Thymus (tissue), 11 donors: ENCODE measurements around the gene MAJIN. TPM values are rescaled to one million over a fixed set of nuclear protein-coding genes. Genes with fewer than 3 reads are reported as not detected.
A peak's percentile ranks its signal among the peaks of the same experiment; 100 is the strongest.

Experiments
- DNase-seq, 9 donors: peaks; one replicate each; pipeline ENCODE4 v3.0.0-alpha.2; 2013; ENCODE audit warnings: low spot score in 9 of 9, low read depth in 6 of 9, missing footprints in 1 of 9
- H3K27ac ChIP-seq, 2 donors: one replicate each; pipeline ENCODE4 v1.5.1; 2013; ENCODE audit warnings: control low read depth in 1 of 2, low read depth in 1 of 2, low read length in 1 of 2, mild to moderate bottlenecking in 1 of 2, moderate library complexity in 1 of 2
- H3K27me3 ChIP-seq, 2 donors: one replicate each; pipeline ENCODE4 v1.5.1; 2013; ENCODE audit warnings: low read length in 1 of 2; ENCODE audit not compliant: control insufficient read depth in 2 of 2, insufficient read depth in 1 of 2
- H3K36me3 ChIP-seq, 2 donors: one replicate each; pipeline ENCODE4 v1.5.1; 2013; ENCODE audit warnings: low read length in 1 of 2, mild to moderate bottlenecking in 1 of 2, moderate library complexity in 1 of 2; ENCODE audit not compliant: control insufficient read depth in 2 of 2, insufficient read depth in 2 of 2
- H3K4me1 ChIP-seq, 2 donors: one replicate each; pipeline ENCODE4 v1.5.1; 2013; ENCODE audit warnings: low read length in 2 of 2; ENCODE audit not compliant: control insufficient read depth in 2 of 2, insufficient read depth in 2 of 2
- H3K4me3 ChIP-seq, 2 donors: one replicate each; pipeline ENCODE4 v1.5.1; 2013; ENCODE audit warnings: low read length in 2 of 2, control low read depth in 1 of 2, mild to moderate bottlenecking in 1 of 2
- H3K9me3 ChIP-seq, 2 donors: one replicate each; pipeline ENCODE4 v1.5.1; 2013; ENCODE audit warnings: low read length in 1 of 2, mild to moderate bottlenecking in 1 of 2; ENCODE audit not compliant: control insufficient read depth in 2 of 2, insufficient read depth in 1 of 2
- WGBS: extraction: QIAGEN DNeasy Blood & Tissue Kit; methylation state at CpG from one replicate; pipeline ENCODE4 v1.1.7; 2013; 5-methylcytosine and 5-hydroxymethylcytosine counted together
- polyA plus RNA-seq: library from polyadenylated mRNA; stranded (reverse); fragments of 200-250 nt; gene quantifications from one replicate; pipeline ENCODE4 v1.2.3, GENCODE V29; 2013
- total RNA-seq: library from RNA; stranded (reverse); fragments of 120-200 nt; gene quantifications from one replicate; pipeline ENCODE4 v1.2.4, GENCODE V29; 2013
- donor health status: healthy.

MAJIN gene
- total and polyA plus RNA-seq, 2 donors = 0.14 to 0.50 TPM

DNA sequence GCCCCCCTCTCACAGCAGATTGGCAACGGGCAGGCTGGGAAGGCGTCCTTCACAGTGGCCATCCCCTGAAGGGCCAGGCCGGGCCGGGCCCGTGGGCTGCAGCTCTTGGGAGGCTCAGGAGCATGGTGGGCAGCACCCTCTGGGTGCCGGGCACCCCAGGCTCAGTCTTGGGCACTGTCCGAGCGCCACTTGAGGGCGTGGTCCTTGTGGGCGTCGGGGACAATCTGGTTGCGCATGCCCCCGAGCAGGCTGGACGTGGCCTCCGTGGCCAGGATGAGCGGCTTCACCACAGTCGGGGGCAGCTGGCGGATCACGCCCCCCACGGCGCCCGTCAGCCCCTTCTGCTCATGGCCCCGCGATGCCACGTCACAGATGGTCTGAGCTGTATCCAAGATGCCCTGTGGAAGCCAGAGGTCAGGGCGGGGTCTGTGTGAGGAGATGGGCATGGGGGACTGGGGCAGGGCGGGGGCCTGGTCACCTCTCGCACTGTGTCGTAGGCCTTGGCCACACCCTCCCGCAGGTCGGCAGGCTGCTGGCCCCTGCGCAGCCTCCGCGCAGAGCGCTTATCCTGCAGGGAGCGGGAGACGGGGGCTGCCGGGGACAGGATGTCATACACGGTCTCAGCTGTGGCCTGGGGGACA is 77.0 kb downstream of the MAJIN start:
- H3K4me3 ChIP-seq = no peak overlapping the region
- H3K27ac ChIP-seq = no peak overlapping the region
- peaks cover 0 to 10% of the 10 kb centered on the region in 2 donors for H3K4me1 ChIP-seq
- 95% methylated on average over 39 of the region's 39 CpGs for WGBS
- no peaks in the 10 kb centered on the region for H3K27me3 ChIP-seq
- no peaks in the 10 kb centered on the region for H3K9me3 ChIP-seq
- no peak for DNase-seq
- peaks cover 42 to 47% of the 10 kb centered on the region in 2 donors for H3K36me3 ChIP-seq

DNA sequence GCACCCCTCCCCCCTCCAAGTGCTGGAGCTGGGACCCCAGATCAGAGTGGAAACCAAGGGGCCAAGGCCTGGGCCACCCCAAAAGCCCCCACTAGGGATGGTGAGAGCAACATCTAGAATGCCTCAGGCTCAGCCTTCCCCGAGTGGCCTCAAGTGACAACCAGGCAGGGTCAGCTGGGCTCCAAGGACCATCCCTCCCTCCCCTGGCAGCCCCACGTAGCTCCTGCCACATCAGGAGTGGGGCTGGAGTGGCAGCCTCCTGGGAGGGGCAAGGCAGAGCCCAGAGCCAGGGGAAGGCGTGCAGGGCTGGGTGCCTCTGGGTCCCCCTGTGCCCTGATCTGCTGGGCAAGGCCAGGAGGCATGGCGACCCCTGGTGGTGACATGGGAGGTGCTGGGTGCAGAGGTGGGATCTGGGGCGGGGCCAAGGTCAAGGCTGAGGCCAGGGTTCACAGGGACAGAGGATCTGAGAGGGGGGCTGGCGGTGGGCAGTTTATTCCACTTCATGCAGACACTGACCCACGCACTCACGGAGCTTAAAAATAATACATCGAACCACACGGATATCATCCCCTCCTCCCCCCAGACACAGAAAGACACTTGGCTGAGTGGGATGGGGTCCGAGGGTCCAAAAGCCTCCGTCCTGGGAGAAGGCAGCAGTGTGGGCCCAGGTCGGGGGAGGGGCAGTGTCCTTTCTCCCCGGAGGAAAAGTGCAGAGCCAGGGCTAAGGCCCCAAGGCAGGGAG is 77.7 kb downstream of the MAJIN start:
- H3K4me1 ChIP-seq = peaks cover 0 to 10% of the 10 kb centered on the region in 2 donors
- no peak overlapping the region for H3K27ac ChIP-seq
- H3K9me3 ChIP-seq = no peaks in the 10 kb centered on the region
- H3K27me3 ChIP-seq = no peaks in the 10 kb centered on the region
- DNase-seq = peak in 7 of 9 donors; percentile 69 to 92 (median 84)
- 54% methylated on average over 14 of the region's 14 CpGs for WGBS
- peaks cover 37 to 44% of the 10 kb centered on the region in 2 donors for H3K36me3 ChIP-seq
- no peak overlapping the region for H3K4me3 ChIP-seq

DNA sequence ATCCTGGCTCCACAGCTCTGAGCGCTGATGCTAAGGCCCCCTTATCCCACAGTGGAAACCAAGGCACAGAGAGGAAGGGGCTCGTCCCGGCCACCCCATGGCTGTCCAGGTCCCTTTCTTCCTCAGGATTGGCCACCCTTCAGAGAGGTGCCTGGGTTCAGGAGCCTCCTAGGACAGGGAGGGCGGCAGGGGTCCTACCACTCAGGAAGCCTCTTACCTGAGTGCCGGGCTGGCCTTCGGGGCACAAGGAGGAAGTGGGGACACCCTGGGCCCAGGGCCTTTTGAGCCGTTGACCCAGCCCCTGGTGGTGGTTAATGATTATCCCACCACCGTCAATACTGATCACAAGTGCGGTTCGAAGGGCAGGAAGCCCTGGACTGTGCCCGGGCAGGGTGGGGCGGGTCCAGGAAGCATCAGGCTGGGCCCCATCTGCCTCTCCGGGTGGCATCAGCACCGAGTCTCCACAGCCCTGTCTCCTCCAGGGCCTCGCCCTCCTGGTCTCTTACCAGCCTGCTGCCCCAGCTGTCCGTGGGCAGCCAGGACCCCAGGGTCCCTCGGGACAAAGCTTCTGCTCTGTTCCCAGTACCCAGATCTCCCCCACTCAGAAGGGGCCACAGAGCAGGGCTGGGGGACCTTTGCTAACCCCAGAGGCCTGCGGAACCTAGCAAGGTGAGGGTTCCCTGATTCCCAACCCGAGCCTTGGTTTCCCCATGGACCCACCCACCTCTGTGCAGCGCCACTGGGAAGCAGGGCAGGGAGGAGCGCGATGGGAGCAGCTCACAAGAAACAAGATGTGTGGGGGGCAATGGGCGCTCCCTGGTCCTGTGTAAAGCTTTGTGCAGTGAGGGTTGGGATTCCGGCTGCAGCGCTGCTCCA is 78.5 kb downstream of the MAJIN start:
- no peaks in the 10 kb centered on the region for H3K27me3 ChIP-seq
- 92% methylated on average over 25 of the region's 25 CpGs for WGBS
- no peak for DNase-seq
- H3K36me3 ChIP-seq = peaks cover 34 to 38% of the 10 kb centered on the region in 2 donors
- H3K9me3 ChIP-seq = no peaks in the 10 kb centered on the region
- no peak overlapping the region for H3K4me3 ChIP-seq
- peaks cover 0 to 10% of the 10 kb centered on the region in 2 donors for H3K4me1 ChIP-seq
- no peak overlapping the region for H3K27ac ChIP-seq

DNA sequence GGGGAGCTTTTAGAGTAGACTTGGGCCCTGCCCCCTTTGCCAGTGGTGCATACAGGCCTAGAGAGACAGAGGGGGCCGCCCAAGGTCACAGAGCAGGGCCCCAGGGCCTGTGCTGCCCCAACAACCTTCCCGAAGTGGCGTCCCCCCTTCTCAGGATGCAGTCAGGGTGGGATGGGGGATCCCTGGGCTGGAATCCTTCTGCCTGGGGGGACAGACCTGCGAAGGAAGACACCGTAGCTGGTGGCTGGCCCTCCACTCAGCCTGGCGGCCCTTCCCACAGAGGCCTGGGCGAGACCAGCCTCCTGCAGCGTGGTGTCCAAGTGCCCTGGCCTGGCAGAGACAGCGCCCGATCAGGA is 79.1 kb downstream of the MAJIN start:
- no peaks in the 10 kb centered on the region for H3K27me3 ChIP-seq
- peaks cover 4 to 16% of the 10 kb centered on the region in 2 donors for H3K4me1 ChIP-seq
- H3K36me3 ChIP-seq = peaks cover 28 to 31% of the 10 kb centered on the region in 2 donors
- DNase-seq = no peak
- WGBS = 96% methylated on average over 10 of the region's 10 CpGs
- H3K4me3 ChIP-seq = no peak overlapping the region
- no peak overlapping the region for H3K27ac ChIP-seq
- H3K9me3 ChIP-seq = no peaks in the 10 kb centered on the region

DNA sequence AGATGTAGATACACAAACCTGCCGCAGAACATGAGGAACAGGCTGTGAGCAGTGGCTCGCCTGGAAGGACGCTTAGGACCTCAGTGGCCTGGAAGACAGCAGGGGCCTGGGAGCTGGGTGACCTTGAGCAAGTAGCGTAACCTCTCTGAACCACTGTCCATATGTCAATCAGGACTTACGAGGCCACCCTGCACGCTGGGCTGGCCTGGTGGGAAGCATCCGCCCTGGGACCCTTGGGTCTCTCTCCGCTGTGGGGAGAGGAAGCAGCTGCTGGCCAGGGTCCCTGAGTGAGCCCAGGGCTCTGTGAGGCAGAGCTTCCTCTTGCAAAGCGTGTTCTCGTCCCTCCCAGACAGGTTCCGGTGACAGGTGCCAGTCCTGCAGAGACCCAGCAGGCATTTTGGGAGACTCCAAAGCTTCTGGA is 79.5 kb downstream of the MAJIN start:
- no peak for DNase-seq
- H3K4me1 ChIP-seq = peaks cover 7 to 20% of the 10 kb centered on the region in 2 donors
- no peaks in the 10 kb centered on the region for H3K9me3 ChIP-seq
- H3K27me3 ChIP-seq = no peaks in the 10 kb centered on the region
- no peak overlapping the region for H3K27ac ChIP-seq
- peaks cover 24 to 27% of the 10 kb centered on the region in 2 donors for H3K36me3 ChIP-seq
- WGBS = 83% methylated on average over 11 of the region's 11 CpGs
- H3K4me3 ChIP-seq = no peak overlapping the region

GRCh38 chr11:64891880-64892279 is 80.0 kb downstream of the MAJIN start:
- DNase-seq = no peak
- Histone ChIP-seq H3K27ac (no peak overlapping the region), H3K9me3 (no peaks in the 10 kb centered on the region), H3K36me3 (peaks cover 18 to 22% of the 10 kb centered on the region in 2 donors), H3K4me3 (no peak overlapping the region), H3K27me3 (no peaks in the 10 kb centered on the region), H3K4me1 (peaks cover 7 to 22% of the 10 kb centered on the region in 2 donors)
- 94% methylated on average over 5 of the region's 5 CpGs for WGBS

DNA sequence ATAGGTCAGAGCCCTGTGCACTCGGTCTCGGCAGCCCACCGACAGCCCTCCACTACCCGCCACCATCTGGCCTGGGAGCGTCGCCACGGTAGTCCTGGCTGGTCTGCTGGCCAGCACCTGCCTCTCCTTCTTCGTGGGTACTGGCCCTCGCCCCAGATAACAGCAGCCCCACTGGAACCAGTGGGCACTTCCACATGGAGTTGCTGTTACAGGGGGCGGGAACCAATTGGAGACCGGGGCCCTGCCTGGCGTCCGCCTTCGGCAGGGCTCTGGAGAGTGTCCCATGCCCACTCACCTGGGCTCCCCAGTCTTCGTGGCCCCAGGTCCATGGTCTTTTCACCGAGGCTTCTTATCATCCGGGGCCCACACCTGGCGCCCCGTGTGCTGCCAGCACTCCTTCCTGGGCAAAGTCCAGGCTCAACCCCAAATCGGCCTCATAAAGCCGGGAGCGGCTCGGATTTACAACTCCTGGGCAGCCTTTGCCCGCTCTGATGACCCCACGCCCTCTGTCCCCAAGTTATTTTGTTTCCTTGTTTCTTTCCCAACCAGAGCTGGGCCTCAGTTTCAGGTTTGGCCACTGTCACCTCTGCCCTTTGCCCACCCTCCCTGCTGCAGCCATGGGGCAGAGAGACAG is 80.6 kb downstream of the MAJIN start:
- no peak overlapping the region for H3K4me3 ChIP-seq
- no peak for DNase-seq
- H3K36me3 ChIP-seq = peaks cover 17% of the 10 kb centered on the region in 2 donors
- H3K27ac ChIP-seq = no peak overlapping the region
- WGBS = 97% methylated on average over 25 of the region's 25 CpGs
- H3K27me3 ChIP-seq = no peaks in the 10 kb centered on the region
- H3K9me3 ChIP-seq = no peaks in the 10 kb centered on the region
- H3K4me1 ChIP-seq = peaks cover 7 to 22% of the 10 kb centered on the region in 2 donors

DNA sequence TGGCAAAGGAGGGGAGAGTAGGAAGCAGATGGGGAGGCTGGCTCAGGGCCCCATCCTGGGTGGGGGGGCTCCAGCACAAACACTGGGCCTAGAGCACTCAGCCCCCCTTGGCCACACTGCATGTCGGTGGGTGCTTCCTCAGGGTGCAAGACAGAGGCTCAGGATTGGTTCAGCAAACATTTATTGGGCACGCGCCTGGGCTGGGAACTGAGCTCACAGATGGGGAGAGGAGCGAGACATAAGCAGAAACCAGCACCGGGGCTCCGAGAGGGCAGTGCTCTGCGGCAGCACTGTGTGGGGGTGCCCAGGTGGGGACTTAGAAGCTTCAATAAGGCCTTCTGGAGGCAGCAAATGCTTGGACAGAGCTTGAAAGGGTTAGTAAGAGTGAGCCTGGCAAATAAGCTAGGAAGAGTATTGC is 81.4 kb downstream of the MAJIN start:
- H3K4me3 ChIP-seq = no peak overlapping the region
- no peaks in the 10 kb centered on the region for H3K27me3 ChIP-seq
- H3K9me3 ChIP-seq = no peaks in the 10 kb centered on the region
- H3K4me1 ChIP-seq = peaks cover 7 to 26% of the 10 kb centered on the region in 2 donors
- WGBS = 97% methylated on average over 7 of the region's 7 CpGs
- H3K36me3 ChIP-seq = peaks cover 9 to 10% of the 10 kb centered on the region in 2 donors
- no peak for DNase-seq
- H3K27ac ChIP-seq = no peak overlapping the region
